A549 (cell line): ENCODE data around the gene RNF17.

Experiments
- ELK1 ChIP-seq: fragments of 150-350 bp; IDR thresholded peaks from 2 replicates; pipeline ENCODE4 v1.6.1; 2014; ENCODE audit warnings: low read depth, mild to moderate bottlenecking, low read length
- EP300 ChIP-seq, 2 experiments: fragments of >200 bp; sonication (Bioruptor Twin); formaldehyde crosslinking; IDR thresholded peaks; 2 replicates in 1 of 2; 3 replicates in 1 of 2; pipeline ENCODE4 v1.6.1; 2016 to 2017
- ESRRA ChIP-seq: fragments of 150-350 bp; IDR thresholded peaks from 2 replicates; pipeline ENCODE4 v1.6.1; 2014; ENCODE audit warnings: mild to moderate bottlenecking, low read length, borderline replicate concordance

GRCh38 chr13:24738366-24738847, 25.6 kb upstream of the RNF17 start:
- TF ChIP-seq EP300 (IDR thresholded peaks at IDR 0.05) (no peak), ELK1 (no peak), ESRRA (no peak)
